Muscle layer of duodenum (tissue), 2 donors: Measurements from ENCODE around the gene CPN2.

Experiments used
- H3K27ac ChIP-seq: one replicate; pipeline ENCODE4 v1.7.0; 2013; ENCODE audit warnings: mild to moderate bottlenecking, low read length
- H3K27me3 ChIP-seq: one replicate; pipeline ENCODE4 v1.7.0; 2013; ENCODE audit warnings: low read depth, mild to moderate bottlenecking, control low read depth, low read length
- H3K36me3 ChIP-seq, 2 donors: one replicate each; pipeline ENCODE4 v1.7.0; 2013; ENCODE audit warnings: low read length in 2 of 2, control low read depth in 1 of 2, mild to moderate bottlenecking in 1 of 2; ENCODE audit not compliant: insufficient read depth in 2 of 2, control insufficient read depth in 1 of 2
- H3K4me1 ChIP-seq, 2 donors: one replicate each; pipeline ENCODE4 v1.7.0; 2013; ENCODE audit warnings: low read length in 2 of 2, mild to moderate bottlenecking in 2 of 2, control low read depth in 1 of 2, moderate library complexity in 1 of 2; ENCODE audit not compliant: insufficient read depth in 2 of 2, control insufficient read depth in 1 of 2
- H3K4me3 ChIP-seq, 2 donors: one replicate each; pipeline ENCODE4 v1.7.0; 2013; ENCODE audit warnings: low read length in 2 of 2, low read depth in 1 of 2, mild to moderate bottlenecking in 1 of 2
- H3K9me3 ChIP-seq, 2 donors: one replicate each; pipeline ENCODE4 v1.7.0; 2013; ENCODE audit warnings: low read length in 2 of 2, control low read depth in 1 of 2, mild to moderate bottlenecking in 1 of 2; ENCODE audit not compliant: control insufficient read depth in 1 of 2
- donor health status: healthy.

Gene CPN2

GRCh38 chr3:194368918-194369317 is 17.8 kb upstream of the CPN2 start:
- no peaks in the 10 kb centered on the region for H3K9me3 ChIP-seq
- no peak overlapping the region for H3K4me3 ChIP-seq
- H3K27ac ChIP-seq, result no peak overlapping the region
- H3K4me1 ChIP-seq, result peaks cover 0 to 12% of the 10 kb centered on the region in 2 donors
- H3K36me3 ChIP-seq, result no peaks in the 10 kb centered on the region
- no peaks in the 10 kb centered on the region for H3K27me3 ChIP-seq

GRCh38 chr3:194367992-194368841 is 17.1 kb upstream of the CPN2 start:
- no peaks in the 10 kb centered on the region for H3K27me3 ChIP-seq
- no peaks in the 10 kb centered on the region for H3K36me3 ChIP-seq
- no peaks in the 10 kb centered on the region for H3K9me3 ChIP-seq
- H3K4me3 ChIP-seq, result no peak overlapping the region
- H3K4me1 ChIP-seq, result peaks cover 0 to 12% of the 10 kb centered on the region in 2 donors
- H3K27ac ChIP-seq, result no peak overlapping the region

- H3K36me3 ChIP-seq, result no peaks in the 10 kb centered on the region
- no peak overlapping the region for H3K27ac ChIP-seq
- no peaks in the 10 kb centered on the region for H3K27me3 ChIP-seq
- no peaks in the 10 kb centered on the region for H3K9me3 ChIP-seq
- no peak overlapping the region for H3K4me3 ChIP-seq
- H3K4me1 ChIP-seq, result peaks cover 0 to 12% of the 10 kb centered on the region in 2 donors
Observed at GRCh38 chr3:194365978-194366490, 14.9 kb upstream of the CPN2 start.

GRCh38 chr3:194365526-194365925 is 14.4 kb upstream of the CPN2 start:
- H3K9me3 ChIP-seq, result no peaks in the 10 kb centered on the region
- no peak overlapping the region for H3K27ac ChIP-seq
- H3K4me3 ChIP-seq, result no peak overlapping the region
- peaks cover 0 to 12% of the 10 kb centered on the region in 2 donors for H3K4me1 ChIP-seq
- H3K27me3 ChIP-seq, result no peaks in the 10 kb centered on the region
- no peaks in the 10 kb centered on the region for H3K36me3 ChIP-seq

GRCh38 chr3:194364652-194365434 is 13.7 kb upstream of the CPN2 start:
- no peaks in the 10 kb centered on the region for H3K9me3 ChIP-seq
- peaks cover 0 to 12% of the 10 kb centered on the region in 2 donors for H3K4me1 ChIP-seq
- no peak overlapping the region for H3K27ac ChIP-seq

GRCh38 chr3:194364314-194364651 is 13.2 kb upstream of the CPN2 start:
- H3K27ac ChIP-seq, result no peak overlapping the region

More at GRCh38 chr3:194364652-194365434, 13.7 kb upstream of the CPN2 start:
- Histone ChIP-seq H3K27me3 (no peaks in the 10 kb centered on the region), H3K36me3 (no peaks in the 10 kb centered on the region), H3K4me3 (no peak overlapping the region)

GRCh38 chr3:194360568-194360967 is 9.4 kb upstream of the CPN2 start:
- Histone ChIP-seq H3K27ac (no peak overlapping the region), H3K9me3 (no peaks in the 10 kb centered on the region), H3K27me3 (no peaks in the 10 kb centered on the region), H3K4me3 (no peak overlapping the region), H3K36me3 (no peaks in the 10 kb centered on the region), H3K4me1 (peaks cover 0 to 12% of the 10 kb centered on the region in 2 donors)

More at GRCh38 chr3:194364314-194364651, 13.2 kb upstream of the CPN2 start:
- Histone ChIP-seq H3K9me3 (no peaks in the 10 kb centered on the region), H3K4me3 (no peak overlapping the region), H3K36me3 (no peaks in the 10 kb centered on the region), H3K4me1 (peaks cover 0 to 12% of the 10 kb centered on the region in 2 donors), H3K27me3 (no peaks in the 10 kb centered on the region)

- Histone ChIP-seq H3K9me3 (no peaks in the 10 kb centered on the region), H3K36me3 (no peaks in the 10 kb centered on the region), H3K27me3 (no peaks in the 10 kb centered on the region), H3K27ac (no peak overlapping the region), H3K4me3 (no peak overlapping the region), H3K4me1 (no peaks in the 10 kb centered on the region)
Observed at GRCh38 chr3:194357681-194358080, 6.6 kb upstream of the CPN2 start.

- Histone ChIP-seq H3K9me3 (no peaks in the 10 kb centered on the region), H3K4me1 (no peaks in the 10 kb centered on the region), H3K27me3 (no peaks in the 10 kb centered on the region), H3K4me3 (no peak overlapping the region), H3K27ac (no peak overlapping the region), H3K36me3 (no peaks in the 10 kb centered on the region)
Observed at GRCh38 chr3:194355379-194355778, 4.3 kb upstream of the CPN2 start.

- Histone ChIP-seq H3K4me3 (no peak overlapping the region), H3K9me3 (no peaks in the 10 kb centered on the region), H3K27me3 (no peaks in the 10 kb centered on the region), H3K4me1 (no peaks in the 10 kb centered on the region), H3K27ac (no peak overlapping the region), H3K36me3 (no peaks in the 10 kb centered on the region)
Observed at GRCh38 chr3:194354315-194354714, 3.2 kb upstream of the CPN2 start.

- Histone ChIP-seq H3K27ac (no peak overlapping the region), H3K4me3 (no peak overlapping the region), H3K9me3 (no peaks in the 10 kb centered on the region), H3K4me1 (no peaks in the 10 kb centered on the region), H3K27me3 (no peaks in the 10 kb centered on the region), H3K36me3 (no peaks in the 10 kb centered on the region)
Observed at GRCh38 chr3:194352667-194353246, 1.6 kb upstream of the CPN2 start.
